ENCODE results near the gene CAP1. TPM values are rescaled to one million over a fixed set of nuclear protein-coding genes. Genes with fewer than 3 reads are reported as not detected.
"Not testable (repeated sequence)": the region's sequence is repeated elsewhere in the genome, so short reads cannot be mapped to it uniquely, and the experiment has no call there.

Gene CAP1
- total RNA-seq, 2 experiments from 2014 or later = 121 to 126 TPM

GRCh38 chr1:40079774-40080400 is 39.4 kb downstream of the CAP1 start:
- ChIA-PET POLR2A (no interaction called here), CTCF (interaction anchor here (0.7 to 1.5 kb wide), 2 partner anchors 259 to 321 kb away, joined by 3 to 7 read pairs; no protein-coding TSS in a partner anchor)
- Histone ChIP-seq H3K9me3 (ENCODE audit: control insufficient read depth in 1 of 2, insufficient read depth in 1 of 2, low read length in 2 of 2) (no peaks in the 10 kb centered on the region), H3K36me3 (ENCODE audit: insufficient read depth, low read length) (peaks cover 62% of the 10 kb centered on the region), H3K27ac (ENCODE audit: low read depth in 1 of 2, low read length in 2 of 2) (no peak overlapping the region), H3K4me1 (ENCODE audit: insufficient read depth, low read length) (peaks cover 3% of the 10 kb centered on the region), H3K4me3 (ENCODE audit: low read length) (no peak overlapping the region), H3K27me3 (ENCODE audit: control insufficient read depth in 1 of 2, insufficient read depth in 2 of 2, low read length in 2 of 2) (no peaks in the 10 kb centered on the region)
- H3K9me3 Mint-ChIP-seq = no peaks in the 10 kb centered on the region
- TF ChIP-seq CTCF (IDR thresholded peaks at IDR 0.05) = no peak
- ATAC-seq (ENCODE audit: poor library complexity) (no peak), DNase-seq (no peak)
- intact Hi-C loops (cut with DNase I, micrococcal nuclease) = loop anchor here (2.0 to 5.0 kb wide), 2 partner anchors 257 to 259 kb away; no protein-coding TSS in a partner anchor
- H3K4me1 Mint-ChIP-seq (ENCODE audit: low read depth) = peaks cover 12% of the 10 kb centered on the region
- no peaks in the 10 kb centered on the region for H3K27me3 Mint-ChIP-seq
- no peak overlapping the region for H3K4me3 Mint-ChIP-seq
- H3K27ac Mint-ChIP-seq = no peak overlapping the region
- H3K36me3 Mint-ChIP-seq (ENCODE audit: low read depth) = peaks cover 73% of the 10 kb centered on the region

- no peak for TF ChIP-seq CTCF (IDR thresholded peaks at IDR 0.05)
- Mint-ChIP-seq H3K36me3 (ENCODE audit: low read depth) (peaks cover 87% of the 10 kb centered on the region), H3K4me1 (ENCODE audit: low read depth) (peaks cover 19% of the 10 kb centered on the region), H3K4me3 (no peak overlapping the region), H3K27me3 (no peaks in the 10 kb centered on the region), H3K27ac (no peak overlapping the region), H3K9me3 (no peaks in the 10 kb centered on the region)
- Histone ChIP-seq H3K9me3 (ENCODE audit: control insufficient read depth in 1 of 2, insufficient read depth in 1 of 2, low read length in 2 of 2) (no peaks in the 10 kb centered on the region), H3K36me3 (ENCODE audit: insufficient read depth, low read length) (peaks cover 53% of the 10 kb centered on the region), H3K4me3 (ENCODE audit: low read length) (no peak overlapping the region), H3K4me1 (ENCODE audit: insufficient read depth, low read length) (peaks cover 4% of the 10 kb centered on the region), H3K27me3 (ENCODE audit: control insufficient read depth in 1 of 2, insufficient read depth in 2 of 2, low read length in 2 of 2) (no peaks in the 10 kb centered on the region), H3K27ac (ENCODE audit: low read depth in 1 of 2, low read length in 2 of 2) (no peak overlapping the region)
- DNase-seq = no peak
- POLR2A ChIA-PET = no interaction called here
- ATAC-seq (ENCODE audit: poor library complexity) = no peak
- intact Hi-C loops (cut with DNase I, micrococcal nuclease) = loop anchor here in 1 of 2 experiments (5.0 kb wide), 1 partner anchor 255 kb away; no protein-coding TSS in a partner anchor
- CTCF ChIA-PET = interaction anchor here (2.7 kb wide), 1 partner anchor 257 kb away, joined by 12 read pairs; no protein-coding TSS in a partner anchor
These were observed 41.3 kb downstream of the CAP1 start for GRCh38 chr1:40081871-40082270.

- H3K27ac ChIP-seq (ENCODE audit: low read depth in 1 of 2, low read length in 2 of 2); H3K27me3 ChIP-seq (ENCODE audit: control insufficient read depth in 1 of 2, insufficient read depth in 2 of 2, low read length in 2 of 2); H3K27ac Mint-ChIP-seq; H3K4me1 ChIP-seq (ENCODE audit: insufficient read depth, low read length); H3K4me3 ChIP-seq (ENCODE audit: low read length); H3K27me3 Mint-ChIP-seq; H3K4me3 Mint-ChIP-seq; H3K9me3 Mint-ChIP-seq; H3K9me3 ChIP-seq (ENCODE audit: control insufficient read depth in 1 of 2, insufficient read depth in 1 of 2, low read length in 2 of 2); ATAC-seq (ENCODE audit: poor library complexity); POLR2A ChIA-PET; H3K4me1 Mint-ChIP-seq (ENCODE audit: low read depth): not testable (repeated sequence)
- H3K36me3 ChIP-seq (ENCODE audit: insufficient read depth, low read length) = peaks cover 48% of the 10 kb centered on the region
- CTCF ChIA-PET = interaction anchor here (0.6 to 1.5 kb wide), 6 partner anchors 8 to 254 kb away, joined by 3 to 4 read pairs (median 3); no protein-coding TSS in a partner anchor
- intact Hi-C loops (cut with DNase I, micrococcal nuclease) = loop anchor here in 1 of 2 experiments (5.0 kb wide), 1 partner anchor 253 kb away; no protein-coding TSS in a partner anchor
- TF ChIP-seq CTCF (IDR thresholded peaks at IDR 0.05) = peak; percentile 85
- peak in 11 of 14 experiments; percentile 10 to 49 (median 30) for DNase-seq
- peaks cover 85% of the 10 kb centered on the region for H3K36me3 Mint-ChIP-seq (ENCODE audit: low read depth)
These were observed 44.2 kb downstream of the CAP1 start for GRCh38 chr1:40084750-40085149.

Measured in CD4-positive, alpha-beta T cell (primary cell).